C4-2B (cell line): ENCODE data around the gene PTRHD1.

Source experiments
- ZFX ChIP-seq: fragments of 450-650 bp; IDR thresholded peaks from 2 replicates; pipeline ENCODE4 v1.6.1; 2017
- TF ChIP-seq, protein P1 (sequence below): fragments of 450-650 bp; conservative IDR thresholded peaks from 2 replicates; pipeline ENCODE4 v1.5.1; 2017; ENCODE audit warnings: mild to moderate bottlenecking

DNA sequence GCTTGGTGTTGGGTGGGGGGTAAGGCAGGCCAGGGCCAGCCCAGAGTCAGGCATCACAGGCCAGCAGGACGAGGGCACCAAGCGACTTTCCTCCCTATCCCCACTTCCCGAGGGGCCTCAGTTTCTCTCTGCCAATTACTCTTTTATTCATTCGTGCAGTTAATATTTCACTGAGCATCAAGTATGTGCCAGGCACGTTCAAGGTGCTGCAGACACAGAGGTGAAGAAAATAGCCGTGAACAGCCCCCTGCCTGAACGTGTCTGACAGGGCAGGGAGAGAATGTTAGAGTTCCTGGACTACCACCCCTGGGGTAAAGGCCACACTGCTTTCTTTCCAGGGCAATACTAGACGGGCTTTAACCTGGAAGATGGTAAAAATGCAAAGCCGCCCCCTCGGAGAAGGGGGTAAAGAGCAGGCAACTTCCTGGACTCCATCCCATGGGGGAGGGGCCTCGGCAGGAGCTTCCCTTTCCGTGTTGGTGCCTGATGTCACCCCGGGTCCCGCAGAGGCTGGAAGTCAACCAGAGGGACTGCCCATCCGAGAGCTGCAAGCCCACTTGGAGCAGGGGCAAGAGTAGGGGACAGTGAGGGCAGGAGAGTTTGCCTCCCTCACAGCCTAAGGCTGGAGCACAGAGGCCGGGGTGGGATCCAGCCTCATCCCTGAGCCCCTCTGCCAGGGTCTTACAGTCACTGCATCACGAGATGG is 47.1 kb upstream of the PTRHD1 start:
- TF ChIP-seq, protein P1, sequence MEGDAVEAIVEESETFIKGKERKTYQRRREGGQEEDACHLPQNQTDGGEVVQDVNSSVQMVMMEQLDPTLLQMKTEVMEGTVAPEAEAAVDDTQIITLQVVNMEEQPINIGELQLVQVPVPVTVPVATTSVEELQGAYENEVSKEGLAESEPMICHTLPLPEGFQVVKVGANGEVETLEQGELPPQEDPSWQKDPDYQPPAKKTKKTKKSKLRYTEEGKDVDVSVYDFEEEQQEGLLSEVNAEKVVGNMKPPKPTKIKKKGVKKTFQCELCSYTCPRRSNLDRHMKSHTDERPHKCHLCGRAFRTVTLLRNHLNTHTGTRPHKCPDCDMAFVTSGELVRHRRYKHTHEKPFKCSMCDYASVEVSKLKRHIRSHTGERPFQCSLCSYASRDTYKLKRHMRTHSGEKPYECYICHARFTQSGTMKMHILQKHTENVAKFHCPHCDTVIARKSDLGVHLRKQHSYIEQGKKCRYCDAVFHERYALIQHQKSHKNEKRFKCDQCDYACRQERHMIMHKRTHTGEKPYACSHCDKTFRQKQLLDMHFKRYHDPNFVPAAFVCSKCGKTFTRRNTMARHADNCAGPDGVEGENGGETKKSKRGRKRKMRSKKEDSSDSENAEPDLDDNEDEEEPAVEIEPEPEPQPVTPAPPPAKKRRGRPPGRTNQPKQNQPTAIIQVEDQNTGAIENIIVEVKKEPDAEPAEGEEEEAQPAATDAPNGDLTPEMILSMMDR: no peak
- no peak for TF ChIP-seq ZFX
